Astrocyte (in vitro differentiated cells and primary cell): ENCODE measurements around the gene SPOCK2.

ENCODE experiments used
- EZH2 ChIP-seq: IDR thresholded peaks from 2 replicates; pipeline ENCODE4 v1.6.1; 2012; ENCODE audit warnings: mild to moderate bottlenecking, low read length, inconsistent platforms; ENCODE audit not compliant: insufficient read depth
- TF ChIP-seq, protein P1 (sequence below): IDR thresholded peaks from 2 replicates; pipeline ENCODE4 v1.5.1; 2011; ENCODE audit warnings: low read depth, mild to moderate bottlenecking, inconsistent platforms, low read length, moderate library complexity; ENCODE audit not compliant: insufficient read depth

DNA sequence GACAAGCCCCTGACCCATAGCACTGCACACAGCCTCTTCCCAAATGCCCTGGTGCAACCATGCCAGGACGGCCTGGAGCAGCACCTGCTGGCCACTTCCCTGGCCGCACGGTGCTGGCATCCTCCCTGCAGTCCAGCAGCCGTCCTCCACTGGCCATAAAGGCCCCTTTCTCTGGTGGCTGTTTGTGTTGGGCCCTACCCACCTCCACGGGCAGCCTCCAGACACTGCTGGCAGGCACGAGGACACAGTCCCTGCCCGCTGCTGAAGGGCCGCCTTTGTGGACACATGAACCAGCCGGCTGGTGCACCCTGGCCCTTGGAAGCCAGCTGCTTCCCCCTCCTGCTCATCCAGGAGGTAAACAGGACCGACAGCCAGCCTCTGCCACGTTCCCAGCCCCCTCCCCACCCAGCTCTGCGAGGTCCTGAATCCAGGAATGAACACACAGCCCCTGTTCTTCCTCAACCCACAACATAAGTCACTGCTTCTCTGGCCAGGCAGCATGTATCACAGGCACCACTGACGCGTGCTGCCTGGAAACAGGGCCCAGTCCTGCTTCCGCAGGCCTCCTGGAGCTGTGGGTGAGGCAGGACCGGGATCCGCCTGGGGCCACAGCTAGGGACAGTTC is 43.8 kb downstream of the SPOCK2 start:
- TF ChIP-seq EZH2 = no peak
- TF ChIP-seq, protein P1, sequence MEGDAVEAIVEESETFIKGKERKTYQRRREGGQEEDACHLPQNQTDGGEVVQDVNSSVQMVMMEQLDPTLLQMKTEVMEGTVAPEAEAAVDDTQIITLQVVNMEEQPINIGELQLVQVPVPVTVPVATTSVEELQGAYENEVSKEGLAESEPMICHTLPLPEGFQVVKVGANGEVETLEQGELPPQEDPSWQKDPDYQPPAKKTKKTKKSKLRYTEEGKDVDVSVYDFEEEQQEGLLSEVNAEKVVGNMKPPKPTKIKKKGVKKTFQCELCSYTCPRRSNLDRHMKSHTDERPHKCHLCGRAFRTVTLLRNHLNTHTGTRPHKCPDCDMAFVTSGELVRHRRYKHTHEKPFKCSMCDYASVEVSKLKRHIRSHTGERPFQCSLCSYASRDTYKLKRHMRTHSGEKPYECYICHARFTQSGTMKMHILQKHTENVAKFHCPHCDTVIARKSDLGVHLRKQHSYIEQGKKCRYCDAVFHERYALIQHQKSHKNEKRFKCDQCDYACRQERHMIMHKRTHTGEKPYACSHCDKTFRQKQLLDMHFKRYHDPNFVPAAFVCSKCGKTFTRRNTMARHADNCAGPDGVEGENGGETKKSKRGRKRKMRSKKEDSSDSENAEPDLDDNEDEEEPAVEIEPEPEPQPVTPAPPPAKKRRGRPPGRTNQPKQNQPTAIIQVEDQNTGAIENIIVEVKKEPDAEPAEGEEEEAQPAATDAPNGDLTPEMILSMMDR = no peak
